SK-N-SH treated with all-trans-retinoic acid at 6 μM for 48 hours (cell line): Measurements from ENCODE around the gene CDC42BPB.

Experiments
- ARNTL ChIP-seq: fragments of 450-650 bp; formaldehyde crosslinking; IDR thresholded peaks from 2 replicates; pipeline ENCODE4 v1.5.0; 2020; ENCODE audit warnings: low read depth, mild to moderate bottlenecking, moderate library complexity, borderline replicate concordance
- BACH2 ChIP-seq: fragments of 250-450 bp; sonication (Bioruptor Pico); IDR thresholded peaks from 2 replicates; pipeline ENCODE4 v1.9.0; 2021; ENCODE audit warnings: mild to moderate bottlenecking, borderline replicate concordance
- CREB5 ChIP-seq: fragments of 250-450 bp; sonication (Bioruptor Pico); IDR thresholded peaks from 2 replicates; pipeline ENCODE4 v1.5.1; 2020; ENCODE audit warnings: low read depth, mild to moderate bottlenecking, moderate library complexity
- GLIS3 ChIP-seq: fragments of 250-450 bp; sonication (Bioruptor Pico); IDR thresholded peaks from 2 replicates; pipeline ENCODE4 v1.5.0; 2020; ENCODE audit warnings: mild to moderate bottlenecking, moderate library complexity
- PATZ1 ChIP-seq: fragments of 250-450 bp; sonication (Bioruptor Pico); IDR thresholded peaks from 2 replicates; pipeline ENCODE4 v1.8.0; 2020; ENCODE audit warnings: mild to moderate bottlenecking, moderate library complexity, borderline replicate concordance
- RARB ChIP-seq: fragments of 250-450 bp; sonication (Bioruptor Pico); IDR thresholded peaks from 2 replicates; pipeline ENCODE4 v1.8.0; 2021; ENCODE audit warnings: mild to moderate bottlenecking, moderate library complexity
- SNAI2 ChIP-seq: fragments of 250-450 bp; sonication (Bioruptor Pico); IDR thresholded peaks from 2 replicates; pipeline ENCODE4 v1.5.0; 2020; ENCODE audit warnings: mild to moderate bottlenecking, moderate library complexity
- TCF4 ChIP-seq: fragments of 250-450 bp; sonication (Bioruptor Pico); IDR thresholded peaks from 2 replicates; pipeline ENCODE4 v1.8.0; 2021; ENCODE audit warnings: mild to moderate bottlenecking, moderate library complexity, borderline replicate concordance
- TOX ChIP-seq: fragments of 250-450 bp; sonication (Bioruptor Pico); IDR thresholded peaks from 2 replicates; pipeline ENCODE4 v1.8.0; 2021; ENCODE audit warnings: mild to moderate bottlenecking, moderate library complexity, borderline replicate concordance

- TF ChIP-seq SNAI2 (CRISPR knock-in tag), result no peak
- no peak for TF ChIP-seq TCF4 (CRISPR knock-in tag)
- TF ChIP-seq ARNTL, result no peak
- TF ChIP-seq GLIS3 (CRISPR knock-in tag), result no peak
- no peak for TF ChIP-seq RARB (CRISPR knock-in tag)
- no peak for TF ChIP-seq CREB5
- TF ChIP-seq BACH2 (CRISPR knock-in tag), result no peak
- TF ChIP-seq PATZ1, result no peak
- no peak for TF ChIP-seq TOX (CRISPR knock-in tag)
These were observed 165.8 kb downstream of the CDC42BPB start for GRCh38 chr14:102891556-102891955.
